Cardiac muscle cell (in vitro differentiated cells and primary cell): ENCODE data around the gene ADIPOQ. TPM values are rescaled to one million over a fixed set of nuclear protein-coding genes. Genes with fewer than 3 reads are reported as not detected.
"Not testable (repeated sequence)": the region's sequence is repeated elsewhere in the genome, so short reads cannot be mapped to it uniquely, and the experiment has no call there.

Experiments
- DNase-seq, 2 donors: peaks; one replicate each; pipeline versions ENCODE4 v3.0.0 to v3.0.0-alpha.2; 2010 to 2017; ENCODE audit warnings: low read depth in 1 of 2, low spot score in 1 of 2
- H3K27ac ChIP-seq: fragments of 200-600 bp; sonication (generic); 2 replicates; pipeline ENCODE4 v1.5.1; 2016
- H3K27me3 ChIP-seq: fragments of 200-600 bp; sonication (generic); 2 replicates; pipeline ENCODE4 v1.6.0; 2016; ENCODE audit warnings: control low read depth
- H3K36me3 ChIP-seq: fragments of 200-600 bp; sonication (generic); 2 replicates; pipeline ENCODE4 v1.5.1; 2016; ENCODE audit warnings: control low read depth
- H3K4me1 ChIP-seq: fragments of 200-600 bp; sonication (generic); 2 replicates; pipeline ENCODE4 v1.8.1; 2017; ENCODE audit warnings: low read depth, mild to moderate bottlenecking, mixed run types
- H3K4me3 ChIP-seq: fragments of 200-600 bp; sonication (generic); 2 replicates; pipeline ENCODE4 v1.5.1; 2016; ENCODE audit warnings: mild to moderate bottlenecking
- H3K9me3 ChIP-seq: fragments of 200-600 bp; sonication (generic); 2 replicates; pipeline ENCODE4 v1.5.1; 2017; ENCODE audit warnings: low read depth, mild to moderate bottlenecking, control low read depth
- CTCF ChIP-seq: IDR thresholded peaks from 2 replicates; pipeline ENCODE4 v1.5.1; 2012; ENCODE audit warnings: low read depth, mild to moderate bottlenecking, low read length
- polyA plus RNA-seq: library from polyadenylated mRNA; unstranded; fragments of >200 nt; fragmentation: Nextera tagmentation; extraction: Ambion mirVana; gene quantifications from 2 replicates; pipeline ENCODE4 v1.2.1, GENCODE V29; 2016
- total RNA-seq: library from RNA; depleted of rRNA; stranded (reverse); fragments of >200 nt; gene quantifications from 2 replicates; pipeline ENCODE4 v1.2.3, GENCODE V29; 2016

The ADIPOQ gene
- total and polyA plus RNA-seq, 2 experiments from 2014 or later = not detected

GRCh38 chr3:186883686-186884058, 41.2 kb downstream of the ADIPOQ start:
- no peak for TF ChIP-seq CTCF
- no peak for DNase-seq
- Histone ChIP-seq H3K4me3 (no peak overlapping the region), H3K9me3 (no peaks in the 10 kb centered on the region), H3K36me3 (no peaks in the 10 kb centered on the region), H3K4me1 (peaks cover 14% of the 10 kb centered on the region), H3K27ac (no peak overlapping the region), H3K27me3 (no peaks in the 10 kb centered on the region)

- peaks cover 22% of the 10 kb centered on the region for H3K4me1 ChIP-seq
- not testable (repeated sequence) for DNase-seq, H3K36me3 ChIP-seq, H3K27ac ChIP-seq, H3K4me3 ChIP-seq, H3K27me3 ChIP-seq, H3K9me3 ChIP-seq
Observed at GRCh38 chr3:186884868-186885267, 42.4 kb downstream of the ADIPOQ start.

GRCh38 chr3:186886202-186886981, 43.9 kb downstream of the ADIPOQ start:
- Histone ChIP-seq H3K4me1 (peaks cover 22% of the 10 kb centered on the region), H3K27me3 (no peaks in the 10 kb centered on the region), H3K4me3 (no peak overlapping the region), H3K36me3 (no peaks in the 10 kb centered on the region), H3K9me3 (no peaks in the 10 kb centered on the region), H3K27ac (no peak overlapping the region)
- no peak for TF ChIP-seq CTCF
- DNase-seq = no peak

- H3K4me1 ChIP-seq = peaks cover 22% of the 10 kb centered on the region
- DNase-seq, H3K27ac ChIP-seq, H3K4me3 ChIP-seq, H3K9me3 ChIP-seq, H3K36me3 ChIP-seq, H3K27me3 ChIP-seq: not testable (repeated sequence)
Observed at GRCh38 chr3:186887507-186887938, 45.0 kb downstream of the ADIPOQ start.

GRCh38 chr3:186888569-186888968, 46.1 kb downstream of the ADIPOQ start:
- no peaks in the 10 kb centered on the region for H3K27me3 ChIP-seq
- no peak overlapping the region for H3K4me3 ChIP-seq
- H3K27ac ChIP-seq = no peak overlapping the region
- no peaks in the 10 kb centered on the region for H3K36me3 ChIP-seq
- no peak for TF ChIP-seq CTCF
- H3K9me3 ChIP-seq = no peaks in the 10 kb centered on the region
- peak; percentile 16 to 34 for DNase-seq
- H3K4me1 ChIP-seq = peaks cover 22% of the 10 kb centered on the region

- H3K27ac ChIP-seq, DNase-seq, H3K4me3 ChIP-seq, H3K9me3 ChIP-seq, H3K27me3 ChIP-seq, H3K36me3 ChIP-seq: not testable (repeated sequence)
- peaks cover 22% of the 10 kb centered on the region for H3K4me1 ChIP-seq
Observed at GRCh38 chr3:186889698-186890097, 47.2 kb downstream of the ADIPOQ start.

GRCh38 chr3:186890911-186891310, 48.4 kb downstream of the ADIPOQ start:
- Histone ChIP-seq H3K36me3 (no peaks in the 10 kb centered on the region), H3K9me3 (no peaks in the 10 kb centered on the region), H3K27me3 (no peaks in the 10 kb centered on the region), H3K27ac (no peak overlapping the region), H3K4me3 (no peak overlapping the region), H3K4me1 (peaks cover 22% of the 10 kb centered on the region)
- DNase-seq = no peak
- TF ChIP-seq CTCF = no peak

- not testable (repeated sequence) for H3K9me3 ChIP-seq, H3K27me3 ChIP-seq, H3K27ac ChIP-seq, H3K36me3 ChIP-seq, DNase-seq, H3K4me3 ChIP-seq
- H3K4me1 ChIP-seq = peaks cover 14% of the 10 kb centered on the region
Observed at GRCh38 chr3:186893071-186893470, 50.6 kb downstream of the ADIPOQ start.
